Measurements from ENCODE around the gene IL1RL2.

Gene IL1RL2

DNA sequence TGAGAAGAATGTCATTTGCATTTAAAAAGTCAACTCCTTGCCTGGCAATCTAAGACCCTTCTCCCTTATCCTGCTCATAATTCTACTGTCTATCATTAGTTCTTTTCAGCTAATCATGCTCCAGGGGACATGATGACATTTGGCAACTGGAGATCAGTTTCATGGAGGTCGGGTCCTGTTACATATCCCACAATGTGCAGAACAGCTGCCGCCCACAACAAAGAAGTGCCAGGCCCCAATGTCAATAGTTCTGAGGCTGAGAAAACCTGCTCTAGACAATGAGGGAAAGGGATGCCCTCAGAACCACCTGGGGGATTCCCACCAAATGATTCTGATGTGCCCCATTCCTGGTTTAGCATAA, 71.2 kb downstream of the IL1RL2 start:
- Histone ChIP-seq H3K27me3 (replicated peaks; ENCODE audit: control insufficient read depth, insufficient read depth, low read length) (peaks cover 14% of the 10 kb centered on the region), H3K4me1 (ENCODE audit: control insufficient read depth, insufficient read depth, low read length) (peaks cover 34% of the 10 kb centered on the region), H3K9ac (ENCODE audit: low read length) (no peak overlapping the region), H3K9me3 (ENCODE audit: control insufficient read depth, low read length) (no peaks in the 10 kb centered on the region), H3K36me3 (ENCODE audit: control insufficient read depth, insufficient read depth, low read length, severe bottlenecking) (no peaks in the 10 kb centered on the region), H3K4me3 (ENCODE audit: low read length) (no peak overlapping the region)
- no peak for DNase-seq (ENCODE audit: low read depth)

DNA sequence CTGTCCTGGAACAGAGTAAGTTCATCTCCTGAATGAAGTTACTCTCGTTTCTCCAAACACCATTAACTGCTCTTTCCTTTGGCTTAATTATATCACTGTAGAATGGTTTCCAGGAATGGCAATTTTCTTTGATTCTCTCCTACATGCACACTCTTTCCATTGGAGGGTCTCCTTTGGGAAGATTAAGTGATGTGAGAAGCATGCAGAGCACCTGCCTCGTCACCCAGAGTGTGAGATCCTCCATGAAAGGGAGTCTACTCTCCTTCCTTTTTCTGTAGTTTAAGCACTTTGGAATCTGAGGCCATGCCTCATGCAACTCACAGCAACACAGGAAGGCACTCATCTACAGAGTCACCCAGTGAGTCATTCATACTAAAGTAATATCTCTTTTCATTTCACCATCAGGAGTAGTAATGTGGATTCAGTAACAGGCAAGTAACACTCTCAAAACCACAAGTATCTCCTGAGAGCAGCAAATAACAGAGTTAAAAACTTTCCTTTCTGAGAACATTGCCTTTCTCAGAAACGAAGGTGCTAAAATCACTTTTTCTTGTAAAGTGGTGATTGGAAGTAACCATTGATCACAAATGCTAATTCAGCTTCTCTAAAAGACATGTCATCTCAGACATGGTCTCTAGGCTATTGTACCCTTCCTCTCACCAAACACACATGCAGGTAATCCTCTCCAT, 71.7 kb downstream of the IL1RL2 start:
- peaks cover 14% of the 10 kb centered on the region for H3K27me3 ChIP-seq (replicated peaks; ENCODE audit: control insufficient read depth, insufficient read depth, low read length)
- peak overlapping the region; percentile 27 for H3K9ac ChIP-seq (ENCODE audit: low read length)
- H3K9me3 ChIP-seq (ENCODE audit: control insufficient read depth, low read length) = no peaks in the 10 kb centered on the region
- H3K4me3 ChIP-seq (ENCODE audit: low read length) = peak overlapping the region; percentile 17
- H3K36me3 ChIP-seq (ENCODE audit: control insufficient read depth, insufficient read depth, low read length, severe bottlenecking) = no peaks in the 10 kb centered on the region
- peaks cover 34% of the 10 kb centered on the region for H3K4me1 ChIP-seq (ENCODE audit: control insufficient read depth, insufficient read depth, low read length)
- DNase-seq (ENCODE audit: low read depth) = peak; percentile 87

DNA sequence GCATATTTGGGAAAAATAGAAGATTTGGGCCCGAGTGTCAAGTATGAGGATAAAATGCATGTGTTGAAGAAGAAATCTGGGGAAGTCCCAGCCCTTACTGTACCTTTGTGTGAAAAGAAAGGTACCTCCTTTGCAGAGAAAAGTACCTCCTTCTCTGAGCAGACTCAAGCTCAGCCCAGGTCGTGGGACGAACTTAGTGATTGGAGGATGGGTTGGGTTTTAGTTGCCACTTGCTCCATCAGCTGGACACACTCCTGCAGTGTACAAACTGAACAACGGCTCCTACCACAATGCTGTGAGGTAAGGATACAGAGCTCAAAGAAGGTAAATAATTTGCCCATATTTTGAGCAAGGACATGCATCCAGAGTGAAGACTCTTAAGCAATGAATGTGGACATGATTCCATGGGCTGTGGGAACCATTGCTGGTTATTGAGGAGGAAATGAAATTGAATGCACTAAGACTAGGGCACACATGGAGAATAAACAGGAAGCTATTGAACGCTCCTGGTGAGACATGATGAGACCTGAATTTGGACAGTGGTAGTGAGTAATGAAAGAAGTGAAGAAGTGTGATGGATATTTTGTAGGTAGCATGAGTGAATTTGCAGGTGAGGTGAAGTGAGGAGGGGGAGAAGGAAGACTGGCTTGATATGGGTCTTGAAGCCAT, 74.8 kb downstream of the IL1RL2 start:
- Histone ChIP-seq H3K9ac (ENCODE audit: low read length) (no peak overlapping the region), H3K27me3 (replicated peaks; ENCODE audit: control insufficient read depth, insufficient read depth, low read length) (peaks cover 14% of the 10 kb centered on the region), H3K4me3 (ENCODE audit: low read length) (no peak overlapping the region), H3K9me3 (ENCODE audit: control insufficient read depth, low read length) (no peaks in the 10 kb centered on the region), H3K4me1 (ENCODE audit: control insufficient read depth, insufficient read depth, low read length) (peaks cover 43% of the 10 kb centered on the region), H3K36me3 (ENCODE audit: control insufficient read depth, insufficient read depth, low read length, severe bottlenecking) (no peaks in the 10 kb centered on the region)
- no peak for DNase-seq (ENCODE audit: low read depth)

DNA sequence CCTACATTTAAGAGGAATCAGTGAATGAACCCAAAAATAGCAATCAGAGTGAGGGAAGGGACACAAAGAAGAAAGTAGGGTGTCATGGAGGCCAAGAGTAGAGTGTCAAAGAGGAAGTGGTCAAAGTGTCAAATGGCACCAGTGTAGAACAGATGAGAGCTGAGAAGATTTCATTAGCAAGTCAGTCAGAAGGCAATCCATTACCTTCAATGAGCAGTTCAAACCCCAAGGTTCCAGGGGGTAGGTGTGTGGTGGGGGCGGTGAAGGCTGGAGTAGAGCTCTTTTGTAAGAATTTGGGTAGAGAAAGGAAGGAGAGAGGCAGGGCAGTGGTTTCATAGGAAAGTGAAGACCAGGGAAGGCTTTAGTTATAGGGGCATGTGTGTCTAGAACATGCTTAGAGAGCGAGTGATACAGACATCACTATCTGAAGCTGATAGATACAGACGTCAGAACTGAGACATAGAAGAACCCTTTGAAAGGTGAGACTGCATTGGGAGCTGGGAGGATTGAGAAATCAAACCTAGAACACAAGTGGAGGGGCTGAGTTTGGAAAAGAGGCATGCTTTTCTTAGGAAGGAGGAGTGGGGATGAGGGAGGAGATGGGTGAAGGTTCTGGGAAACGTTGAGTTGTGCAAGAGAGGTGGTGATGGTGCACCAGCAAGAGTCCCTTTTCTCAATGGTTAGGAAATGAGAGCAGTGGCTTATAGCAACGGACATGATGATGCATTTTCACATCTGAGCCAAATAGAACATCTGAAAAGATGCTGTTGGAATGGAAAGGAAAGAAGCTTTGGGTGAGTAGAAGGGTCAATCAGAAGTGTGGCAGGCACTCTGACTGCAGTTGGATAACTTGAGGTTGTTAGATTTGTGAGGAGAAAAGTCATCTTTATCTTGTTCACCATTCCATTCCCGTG, 75.7 kb downstream of the IL1RL2 start:
- DNase-seq (ENCODE audit: low read depth) = no peak
- H3K4me1 ChIP-seq (ENCODE audit: control insufficient read depth, insufficient read depth, low read length) = peaks cover 42% of the 10 kb centered on the region

DNA sequence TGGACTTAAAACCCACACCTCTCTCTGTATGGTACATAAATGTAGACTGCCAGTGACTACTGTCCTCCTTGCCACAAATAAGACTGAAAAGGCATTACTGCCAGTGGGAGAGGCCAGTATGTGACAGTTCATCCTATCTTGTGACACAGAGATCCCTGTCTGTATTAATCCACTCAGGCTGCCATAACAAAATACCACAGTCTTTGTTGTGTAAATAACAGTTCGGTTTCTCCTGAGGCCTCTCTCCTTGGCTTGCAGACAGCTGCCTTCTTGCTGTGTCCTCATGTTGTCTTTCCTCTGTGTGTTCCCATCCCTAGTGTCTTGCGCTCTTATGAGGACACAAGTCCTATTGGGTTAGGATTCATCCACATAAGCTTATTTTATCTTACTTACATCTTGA, 78.1 kb downstream of the IL1RL2 start:
- Histone ChIP-seq H3K9me3 (ENCODE audit: control insufficient read depth, low read length) (no peaks in the 10 kb centered on the region), H3K4me1 (ENCODE audit: control insufficient read depth, insufficient read depth, low read length) (peaks cover 45% of the 10 kb centered on the region), H3K4me3 (ENCODE audit: low read length) (no peak overlapping the region), H3K27me3 (replicated peaks; ENCODE audit: control insufficient read depth, insufficient read depth, low read length) (peaks cover 14% of the 10 kb centered on the region), H3K9ac (ENCODE audit: low read length) (no peak overlapping the region), H3K36me3 (ENCODE audit: control insufficient read depth, insufficient read depth, low read length, severe bottlenecking) (no peaks in the 10 kb centered on the region)
- no peak for DNase-seq (ENCODE audit: low read depth)

More for the DNA sequence above, 75.7 kb downstream of the IL1RL2 start:
- H3K36me3 ChIP-seq (ENCODE audit: control insufficient read depth, insufficient read depth, low read length, severe bottlenecking) = no peaks in the 10 kb centered on the region
- peaks cover 14% of the 10 kb centered on the region for H3K27me3 ChIP-seq (replicated peaks; ENCODE audit: control insufficient read depth, insufficient read depth, low read length)
- no peaks in the 10 kb centered on the region for H3K9me3 ChIP-seq (ENCODE audit: control insufficient read depth, low read length)
- no peak overlapping the region for H3K9ac ChIP-seq (ENCODE audit: low read length)
- no peak overlapping the region for H3K4me3 ChIP-seq (ENCODE audit: low read length)

GRCh38 chr2:102266204-102266603, 79.4 kb downstream of the IL1RL2 start:
- no peaks in the 10 kb centered on the region for H3K36me3 ChIP-seq (ENCODE audit: control insufficient read depth, insufficient read depth, low read length, severe bottlenecking)
- H3K4me1 ChIP-seq (ENCODE audit: control insufficient read depth, insufficient read depth, low read length) = peaks cover 45% of the 10 kb centered on the region
- peak overlapping the region; percentile 50 for H3K9ac ChIP-seq (ENCODE audit: low read length)
- peaks cover 18% of the 10 kb centered on the region for H3K27me3 ChIP-seq (replicated peaks; ENCODE audit: control insufficient read depth, insufficient read depth, low read length)
- no peak overlapping the region for H3K4me3 ChIP-seq (ENCODE audit: low read length)
- DNase-seq (ENCODE audit: low read depth) = no peak
- no peaks in the 10 kb centered on the region for H3K9me3 ChIP-seq (ENCODE audit: control insufficient read depth, low read length)

GRCh38 chr2:102267774-102268173, 81.0 kb downstream of the IL1RL2 start:
- Histone ChIP-seq H3K4me1 (ENCODE audit: control insufficient read depth, insufficient read depth, low read length) (peaks cover 45% of the 10 kb centered on the region), H3K9me3 (ENCODE audit: control insufficient read depth, low read length) (no peaks in the 10 kb centered on the region), H3K4me3 (ENCODE audit: low read length) (no peak overlapping the region), H3K27me3 (replicated peaks; ENCODE audit: control insufficient read depth, insufficient read depth, low read length) (peaks cover 8% of the 10 kb centered on the region), H3K9ac (ENCODE audit: low read length) (peak overlapping the region; percentile 10), H3K36me3 (ENCODE audit: control insufficient read depth, insufficient read depth, low read length, severe bottlenecking) (no peaks in the 10 kb centered on the region)
- DNase-seq (ENCODE audit: low read depth) = no peak

DNA sequence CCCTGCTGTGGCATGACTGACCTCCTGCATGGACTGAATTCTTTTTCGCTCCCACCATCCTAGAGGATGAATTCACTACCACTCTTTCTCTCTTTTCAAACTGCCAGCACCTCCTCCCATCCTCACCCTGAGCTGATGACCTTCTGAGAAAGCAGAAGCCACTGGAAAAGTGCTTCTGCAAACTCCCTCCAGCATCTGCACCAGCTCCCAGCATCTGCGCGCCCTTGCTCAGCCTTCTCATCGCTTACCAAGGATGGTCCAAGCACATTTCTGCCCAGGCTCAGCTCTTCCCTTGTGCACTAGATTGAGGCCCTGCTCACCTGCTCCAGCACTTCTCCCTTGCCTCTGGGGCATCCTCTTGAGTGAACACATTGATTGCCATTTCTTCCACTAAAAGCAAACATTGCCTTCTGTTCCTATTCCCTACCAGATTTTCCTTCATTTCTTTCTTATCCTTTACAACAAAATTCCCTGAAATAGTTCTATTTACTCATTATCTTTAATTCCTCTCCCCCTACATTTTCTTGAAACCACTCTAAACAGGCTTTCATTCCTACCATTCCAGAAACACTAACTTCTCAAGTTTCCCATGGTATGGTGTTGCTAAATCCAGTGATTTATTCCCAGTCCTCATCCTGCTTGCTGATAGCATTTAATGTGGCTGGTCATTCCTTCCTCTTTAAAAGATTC, 81.8 kb downstream of the IL1RL2 start:
- Histone ChIP-seq H3K4me3 (ENCODE audit: low read length) (peak overlapping the region; percentile 26), H3K9ac (ENCODE audit: low read length) (peak overlapping the region; percentile 55), H3K4me1 (ENCODE audit: control insufficient read depth, insufficient read depth, low read length) (peaks cover 45% of the 10 kb centered on the region), H3K27me3 (replicated peaks; ENCODE audit: control insufficient read depth, insufficient read depth, low read length) (peaks cover 8% of the 10 kb centered on the region), H3K9me3 (ENCODE audit: control insufficient read depth, low read length) (no peaks in the 10 kb centered on the region), H3K36me3 (ENCODE audit: control insufficient read depth, insufficient read depth, low read length, severe bottlenecking) (no peaks in the 10 kb centered on the region)
- peak; percentile 75 for DNase-seq (ENCODE audit: low read depth)

DNA sequence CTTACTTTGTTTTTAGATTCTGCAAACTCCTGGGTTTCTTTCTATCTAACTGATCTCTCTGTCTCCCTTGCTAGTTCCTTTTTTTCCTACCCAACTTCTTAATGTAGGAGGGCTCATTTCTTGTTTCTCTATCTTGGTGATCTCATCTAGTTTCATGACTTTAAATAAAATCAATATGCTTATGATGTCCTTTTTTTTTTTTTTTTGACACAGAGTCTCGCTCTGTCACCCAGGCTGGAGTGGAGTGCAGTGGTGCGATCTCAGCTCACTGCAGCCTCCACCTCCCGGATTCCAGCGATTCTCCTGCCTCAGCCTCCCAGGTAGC, 82.3 kb downstream of the IL1RL2 start:
- no peak for DNase-seq (ENCODE audit: low read depth)
- Histone ChIP-seq H3K9ac (ENCODE audit: low read length) (peak overlapping the region; percentile 55), H3K4me3 (ENCODE audit: low read length) (peak overlapping the region; percentile 26), H3K27me3 (replicated peaks; ENCODE audit: control insufficient read depth, insufficient read depth, low read length) (peaks cover 8% of the 10 kb centered on the region), H3K36me3 (ENCODE audit: control insufficient read depth, insufficient read depth, low read length, severe bottlenecking) (no peaks in the 10 kb centered on the region), H3K9me3 (ENCODE audit: control insufficient read depth, low read length) (no peaks in the 10 kb centered on the region), H3K4me1 (ENCODE audit: control insufficient read depth, insufficient read depth, low read length) (peaks cover 47% of the 10 kb centered on the region)

- H3K4me1 ChIP-seq (ENCODE audit: control insufficient read depth, insufficient read depth, low read length) = peaks cover 25% of the 10 kb centered on the region
- no peaks in the 10 kb centered on the region for H3K36me3 ChIP-seq (ENCODE audit: control insufficient read depth, insufficient read depth, low read length, severe bottlenecking)
- peaks cover 28% of the 10 kb centered on the region for H3K27me3 ChIP-seq (replicated peaks; ENCODE audit: control insufficient read depth, insufficient read depth, low read length)
- no peaks in the 10 kb centered on the region for H3K9me3 ChIP-seq (ENCODE audit: control insufficient read depth, low read length)
- no peak for DNase-seq (ENCODE audit: low read depth)
- no peak overlapping the region for H3K9ac ChIP-seq (ENCODE audit: low read length)
- no peak overlapping the region for H3K4me3 ChIP-seq (ENCODE audit: low read length)
Observed at GRCh38 chr2:102271844-102272243, 85.0 kb downstream of the IL1RL2 start.

Measured in adipocyte (in vitro differentiated cells).